Large intestine (tissue), 3 donors: Measurements from ENCODE around the gene CDCA3. TPM values are rescaled to one million over a fixed set of nuclear protein-coding genes. Genes with fewer than 3 reads are reported as not detected.

Source experiments
- DNase-seq, 2 donors: peaks; one replicate each; pipeline versions ENCODE4 v3.0.0 to v3.0.0-alpha.2; 2013
- H3K27ac ChIP-seq: one replicate; pipeline ENCODE4 v1.5.1; 2013; ENCODE audit warnings: low read length
- H3K27me3 ChIP-seq: 2 replicates; pipeline ENCODE4 v1.6.1; 2013; ENCODE audit warnings: low read length; ENCODE audit not compliant: control insufficient read depth, insufficient read depth
- H3K36me3 ChIP-seq: 2 replicates; pipeline ENCODE4 v1.6.1; 2013; ENCODE audit warnings: low read length; ENCODE audit not compliant: control insufficient read depth, insufficient read depth
- H3K4me1 ChIP-seq: one replicate; pipeline ENCODE4 v1.6.1; 2013; ENCODE audit warnings: low read length; ENCODE audit not compliant: control insufficient read depth, insufficient read depth
- H3K4me3 ChIP-seq: one replicate; pipeline ENCODE4 v1.5.1; 2013; ENCODE audit warnings: low read length
- H3K9me3 ChIP-seq: one replicate; pipeline ENCODE4 v1.6.1; 2013; ENCODE audit warnings: mild to moderate bottlenecking, low read depth, low read length, moderate library complexity; ENCODE audit not compliant: control insufficient read depth
- WGBS: methylation state at CpG from one replicate; pipeline ENCODE4 v1.1.5; 2013; ENCODE audit warnings: low lambda C conversion rate; ENCODE audit not compliant: insufficient coverage; 5-methylcytosine and 5-hydroxymethylcytosine counted together
- polyA plus RNA-seq: library from polyadenylated mRNA; unstranded; fragments of 120-200 nt; gene quantifications from one replicate; pipeline ENCODE4 v1.2.1, GENCODE V29; 2013

Gene CDCA3
- polyA plus RNA-seq, 1 donor: 29.1 TPM

DNA sequence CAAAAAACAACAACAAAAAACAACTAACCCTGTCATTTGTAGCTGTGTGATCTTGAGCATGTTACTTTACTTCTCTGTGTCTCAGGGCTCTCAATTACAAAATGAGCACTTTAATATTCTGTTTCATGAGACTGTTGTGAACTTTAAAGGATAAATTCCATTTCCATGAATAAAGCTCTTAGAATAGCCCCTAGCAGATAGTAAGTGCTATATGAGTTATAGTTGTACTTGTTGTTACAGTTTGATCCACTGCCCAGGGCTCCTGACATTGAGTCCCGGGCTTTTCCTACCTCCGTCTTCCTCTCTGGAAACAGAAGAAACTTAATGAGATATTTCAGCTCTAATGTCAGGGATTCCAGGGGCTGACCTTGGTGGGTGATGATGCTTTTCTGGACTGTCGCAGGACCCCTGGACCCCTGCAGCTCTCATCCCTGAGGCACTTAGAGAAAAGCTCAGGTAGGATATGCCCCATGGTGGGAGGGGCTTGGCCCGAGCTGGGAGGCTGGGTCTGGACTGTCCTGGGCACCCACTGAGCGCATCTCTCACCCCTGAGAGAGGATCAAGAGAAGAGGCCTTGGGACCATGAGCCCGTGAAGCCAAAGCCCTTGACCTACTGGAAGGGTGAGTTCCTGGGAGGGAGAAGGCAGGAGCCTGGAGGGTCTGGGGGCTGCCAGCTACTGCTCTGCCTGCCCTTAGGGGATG, 17.7 kb downstream of the CDCA3 start:
- no peak overlapping the region for H3K4me3 ChIP-seq
- no peaks in the 10 kb centered on the region for H3K27me3 ChIP-seq
- no peak for DNase-seq
- H3K9me3 ChIP-seq: no peaks in the 10 kb centered on the region
- peaks cover 44% of the 10 kb centered on the region for H3K36me3 ChIP-seq
- peaks cover 12% of the 10 kb centered on the region for H3K4me1 ChIP-seq
- WGBS: no CpG with 5 or more reads among the region's 6 CpGs
- H3K27ac ChIP-seq: peak overlapping the region; percentile 59

DNA sequence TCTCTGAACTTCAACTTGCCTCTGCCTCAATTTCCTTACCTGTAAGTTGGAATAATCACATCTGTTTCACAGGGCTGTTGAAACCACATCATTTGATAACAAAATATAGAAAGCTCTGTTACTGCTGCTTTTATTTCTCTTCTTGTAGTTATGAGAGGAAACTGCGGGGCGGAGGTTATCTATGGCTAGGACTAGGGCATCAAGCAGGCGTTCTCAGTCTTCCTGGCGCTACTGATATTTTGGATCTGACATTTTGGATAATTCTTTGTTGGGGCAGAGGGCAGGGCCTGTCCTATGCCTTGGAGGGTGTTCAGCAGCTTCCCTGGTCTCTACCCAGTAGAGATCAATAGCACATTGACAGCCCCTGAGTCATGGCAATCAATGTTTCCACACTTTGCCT, 19.0 kb downstream of the CDCA3 start:
- Histone ChIP-seq H3K4me3 (no peak overlapping the region), H3K27ac (no peak overlapping the region), H3K27me3 (no peaks in the 10 kb centered on the region), H3K9me3 (no peaks in the 10 kb centered on the region), H3K36me3 (peaks cover 32% of the 10 kb centered on the region), H3K4me1 (peaks cover 20% of the 10 kb centered on the region)
- no CpG with 5 or more reads among the region's 4 CpGs for WGBS
- no peak for DNase-seq

DNA sequence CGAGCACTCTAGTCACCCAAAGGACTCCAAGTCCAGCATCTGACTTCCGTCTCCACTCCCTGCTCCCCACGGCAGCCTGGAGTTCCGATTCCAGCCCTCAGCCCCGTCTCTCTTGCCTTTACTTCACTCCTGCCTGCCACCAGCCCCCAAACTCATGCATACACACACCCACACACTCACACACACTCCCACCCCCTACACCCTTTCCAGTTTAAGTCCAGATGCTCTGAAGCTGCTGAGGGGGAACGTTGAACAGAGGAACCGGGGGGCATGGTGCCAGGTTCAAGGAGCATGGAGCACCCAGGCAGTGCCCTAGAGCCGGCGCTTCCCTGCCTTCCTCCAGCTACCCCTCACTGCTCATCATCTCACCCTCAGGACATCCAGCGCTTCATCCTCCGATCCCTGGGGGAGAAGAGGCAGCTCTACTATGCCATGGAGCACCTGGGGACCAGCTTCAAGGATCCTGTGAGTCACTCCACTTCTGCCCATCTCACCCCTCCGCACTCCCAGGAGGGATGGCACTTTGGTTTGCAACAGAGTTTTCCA, 19.6 kb downstream of the CDCA3 start:
- Histone ChIP-seq H3K27ac (no peak overlapping the region), H3K36me3 (peaks cover 26% of the 10 kb centered on the region), H3K4me3 (no peak overlapping the region), H3K27me3 (no peaks in the 10 kb centered on the region), H3K4me1 (peaks cover 23% of the 10 kb centered on the region), H3K9me3 (no peaks in the 10 kb centered on the region)
- DNase-seq: no peak
- 80% methylated on average over 1 of the region's 12 CpGs for WGBS

DNA sequence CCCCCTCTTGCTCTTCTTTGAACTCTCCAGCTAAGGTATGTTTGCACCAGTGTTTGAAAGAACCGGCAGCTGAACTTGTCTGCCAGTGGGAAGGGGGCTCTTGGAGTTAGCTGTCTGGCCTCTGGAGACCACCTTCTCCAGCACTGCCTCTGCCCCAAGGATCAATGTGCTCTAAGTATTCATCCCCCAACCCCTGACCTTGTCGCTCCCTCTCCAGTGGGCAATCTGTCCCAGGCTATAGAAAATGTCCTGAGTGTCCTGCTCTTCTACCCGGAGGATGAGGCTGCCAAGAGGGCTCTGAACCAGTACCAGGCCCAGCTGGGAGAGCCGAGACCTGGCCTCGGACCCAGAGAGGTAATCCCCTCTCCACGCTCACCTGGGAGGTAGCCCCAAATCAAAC, 20.1 kb downstream of the CDCA3 start:
- Histone ChIP-seq H3K9me3 (no peaks in the 10 kb centered on the region), H3K27ac (no peak overlapping the region), H3K27me3 (no peaks in the 10 kb centered on the region), H3K4me3 (no peak overlapping the region), H3K4me1 (peaks cover 23% of the 10 kb centered on the region), H3K36me3 (peaks cover 23% of the 10 kb centered on the region)
- DNase-seq: no peak
- WGBS: 100% methylated on average over 1 of the region's 6 CpGs

DNA sequence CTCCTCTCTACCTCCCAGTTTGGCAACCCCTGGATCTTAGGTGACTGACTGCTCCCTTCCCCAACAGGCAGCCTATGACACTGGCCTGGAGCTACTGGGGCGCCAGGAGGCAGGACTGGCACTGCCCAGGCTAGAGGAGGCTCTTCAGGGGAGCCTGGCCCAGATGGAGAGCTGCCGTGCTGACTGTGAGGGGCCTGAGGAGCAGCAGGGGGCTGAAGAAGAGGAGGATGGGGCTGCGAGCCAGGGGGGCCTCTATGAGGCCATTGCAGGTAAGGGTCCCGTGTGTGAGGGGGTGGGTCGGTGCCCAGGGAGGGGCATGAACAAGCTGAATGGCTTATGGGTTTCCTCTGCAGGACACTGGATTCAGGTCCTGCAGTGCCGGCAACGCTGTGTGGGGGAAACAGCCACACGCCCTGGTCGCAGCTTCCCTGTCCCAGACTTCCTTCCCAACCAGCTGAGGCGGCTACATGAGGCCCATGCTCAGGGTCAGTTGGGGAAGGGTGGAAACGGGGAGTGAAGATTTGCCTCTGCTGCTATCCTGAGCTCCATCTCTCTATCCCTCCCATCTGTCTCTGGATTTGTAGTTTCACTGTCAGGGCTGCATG, 20.7 kb downstream of the CDCA3 start:
- Histone ChIP-seq H3K4me1 (peaks cover 23% of the 10 kb centered on the region), H3K9me3 (no peaks in the 10 kb centered on the region), H3K27ac (no peak overlapping the region), H3K27me3 (no peaks in the 10 kb centered on the region), H3K36me3 (peaks cover 23% of the 10 kb centered on the region), H3K4me3 (peak overlapping the region; percentile 97)
- no peak for DNase-seq
- no CpG with 5 or more reads among the region's 11 CpGs for WGBS

DNA sequence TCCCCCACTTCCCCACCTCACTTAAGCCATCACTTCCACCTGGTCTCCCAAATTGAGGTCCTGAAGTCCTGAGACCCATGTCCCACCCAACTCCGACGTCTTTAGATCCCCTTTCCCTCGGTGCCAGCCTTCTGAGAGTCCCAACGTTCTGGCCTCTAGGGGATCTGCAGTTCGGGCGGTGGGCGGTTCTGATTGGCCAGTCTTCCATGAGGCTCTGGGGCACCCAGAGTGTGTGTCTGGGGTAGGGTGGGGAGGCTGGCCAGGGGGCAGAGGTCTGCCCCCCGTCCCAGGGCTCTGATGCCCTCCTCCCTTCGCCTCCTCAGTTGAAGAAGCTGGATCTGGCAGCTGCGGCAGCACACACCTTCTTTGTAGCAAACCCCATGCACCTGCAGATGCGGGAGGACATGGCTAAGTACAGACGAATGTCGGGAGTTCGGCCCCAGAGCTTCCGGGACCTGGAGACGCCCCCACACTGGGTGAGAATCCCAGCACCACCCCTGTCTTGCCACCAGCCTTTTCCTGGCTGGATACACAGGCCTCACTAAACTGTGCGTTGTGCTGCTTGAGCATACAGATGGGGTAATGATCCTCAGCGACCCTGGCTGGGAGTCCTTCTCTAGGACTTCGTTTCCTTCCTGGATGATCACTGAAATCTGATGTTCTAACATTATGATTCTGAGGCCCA, 21.4 kb downstream of the CDCA3 start:
- Histone ChIP-seq H3K4me3 (peak overlapping the region; percentile 97), H3K27ac (peak overlapping the region; percentile 87), H3K27me3 (no peaks in the 10 kb centered on the region), H3K36me3 (peaks cover 23% of the 10 kb centered on the region), H3K9me3 (no peaks in the 10 kb centered on the region), H3K4me1 (peaks cover 25% of the 10 kb centered on the region)
- no peak for DNase-seq
- WGBS: 60% methylated on average over 2 of the region's 19 CpGs

DNA sequence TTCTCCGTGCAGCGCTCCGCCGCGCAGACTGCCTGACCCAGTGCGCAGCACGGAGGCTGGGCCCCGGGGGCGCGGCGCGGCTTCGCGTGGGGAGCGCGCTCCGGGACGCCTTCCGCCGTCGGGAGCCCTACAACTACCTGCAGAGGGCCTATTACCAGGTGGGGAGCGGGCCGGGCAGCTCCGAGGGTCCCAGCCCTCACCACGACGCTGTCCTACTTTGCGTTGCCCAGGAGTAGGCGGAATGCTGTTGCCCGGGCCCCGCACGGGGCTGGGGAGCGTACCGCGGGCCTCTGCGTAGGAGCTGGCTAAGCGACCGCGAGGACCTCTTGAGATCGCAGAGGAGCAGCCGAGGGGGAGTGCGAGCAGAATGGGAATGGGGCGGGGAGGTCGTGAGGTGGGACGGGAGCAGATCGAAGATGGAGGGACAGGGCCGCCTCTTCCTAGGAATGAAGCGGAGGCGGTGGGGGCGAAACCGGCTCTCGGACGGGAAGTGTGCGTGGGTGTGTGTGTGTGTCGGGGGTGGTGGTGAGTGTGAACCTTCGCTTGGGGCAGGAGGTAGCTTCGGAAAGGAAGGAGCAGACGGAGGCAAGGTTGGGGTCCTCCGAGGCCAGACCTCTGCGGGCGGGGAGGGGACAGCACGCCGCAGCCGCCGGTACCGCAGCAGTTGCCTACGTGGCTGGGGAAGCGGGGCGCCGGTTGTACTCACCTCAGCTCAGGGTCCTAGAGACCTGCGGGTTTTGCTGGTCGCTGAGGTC, 22.1 kb downstream of the CDCA3 start:
- no peaks in the 10 kb centered on the region for H3K9me3 ChIP-seq
- no CpG with 5 or more reads among the region's 71 CpGs for WGBS
- H3K4me3 ChIP-seq: peak overlapping the region; percentile 97
- H3K4me1 ChIP-seq: peaks cover 24% of the 10 kb centered on the region
- H3K27ac ChIP-seq: peak overlapping the region; percentile 87
- no peaks in the 10 kb centered on the region for H3K27me3 ChIP-seq
- peak; percentile 61 to 85 for DNase-seq
- peaks cover 23% of the 10 kb centered on the region for H3K36me3 ChIP-seq

DNA sequence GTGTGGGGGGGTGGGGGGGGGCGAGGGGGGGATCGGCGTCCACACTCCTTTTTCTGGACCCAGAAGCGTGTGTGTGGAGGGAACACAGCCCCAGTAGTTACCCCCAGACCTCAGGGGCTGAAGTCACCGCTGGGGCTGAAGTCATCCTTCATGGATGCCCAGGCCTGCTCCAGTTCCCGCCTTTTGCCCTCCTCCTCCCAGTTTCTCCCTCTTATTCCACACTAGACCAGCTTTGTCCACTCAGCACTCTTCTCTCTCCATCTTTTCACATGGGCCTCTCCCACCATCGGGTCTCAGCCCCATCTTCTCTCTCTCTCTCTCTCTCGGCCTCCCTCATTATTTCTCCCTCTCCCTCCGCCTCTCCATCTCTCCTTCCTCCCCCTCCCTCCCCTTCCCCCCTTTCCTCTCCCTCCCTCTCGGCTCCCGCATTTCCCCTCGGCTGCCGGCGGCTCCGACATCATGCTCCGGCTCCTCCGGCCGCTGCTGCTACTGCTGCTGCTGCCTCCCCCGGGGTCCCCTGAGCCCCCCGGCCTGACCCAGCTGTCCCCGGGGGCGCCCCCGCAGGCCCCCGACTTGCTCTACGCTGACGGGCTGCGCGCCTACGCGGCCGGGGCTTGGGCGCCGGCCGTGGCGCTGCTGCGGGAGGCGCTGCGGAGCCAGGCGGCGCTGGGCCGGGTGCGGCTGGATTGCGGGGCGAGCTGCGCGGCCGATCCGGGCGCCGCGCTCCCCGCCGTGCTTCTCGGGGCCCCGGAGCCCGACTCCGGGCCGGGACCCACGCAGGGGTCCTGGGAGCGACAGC, 22.9 kb downstream of the CDCA3 start, which contains the start of gene P3H3:
P3H3 (plus strand) TSS at position 426 of the 799 bp plus-strand sequence; CDS start at position 460, 34 bp downstream.
- peak in 1 of 2 donors; percentile 62 for DNase-seq
- Histone ChIP-seq H3K4me1 (peaks cover 21% of the 10 kb centered on the region), H3K36me3 (peaks cover 16% of the 10 kb centered on the region), H3K27me3 (peaks cover 2% of the 10 kb centered on the region), H3K4me3 (peak within 1 kb of the TSS; percentile 97), H3K9me3 (no peaks in the 10 kb centered on the region), H3K27ac (peak within 1 kb of the TSS; percentile 87)
- 0% methylated on average over 1 of the region's 60 CpGs for WGBS

DNA sequence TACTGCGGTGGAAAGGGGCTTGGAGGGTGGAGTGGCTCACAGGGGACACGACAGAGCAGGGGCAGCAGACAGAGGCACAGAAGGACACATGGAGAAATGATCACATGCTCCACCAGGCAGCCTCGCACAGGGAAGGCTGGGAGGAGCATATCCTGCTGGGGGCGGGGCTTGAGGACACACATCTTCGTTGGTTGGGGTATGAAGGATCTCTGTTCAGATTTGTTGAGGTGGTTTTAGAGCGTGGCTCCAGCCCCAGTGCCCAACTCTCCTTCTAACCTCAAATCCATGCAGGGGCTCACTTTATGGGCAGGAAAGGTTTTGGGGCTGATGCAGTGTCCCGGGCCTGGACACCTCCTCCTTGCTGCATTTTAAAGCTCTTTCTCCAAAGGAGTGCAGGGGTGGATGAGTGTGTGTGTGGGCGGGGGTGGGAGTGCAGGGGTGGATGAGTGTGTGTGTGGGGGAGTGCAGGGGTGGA, 23.6 kb downstream of the CDCA3 start:
- Histone ChIP-seq H3K36me3 (peaks cover 16% of the 10 kb centered on the region), H3K9me3 (no peaks in the 10 kb centered on the region), H3K27ac (no peak overlapping the region), H3K27me3 (peaks cover 7% of the 10 kb centered on the region), H3K4me1 (peaks cover 21% of the 10 kb centered on the region), H3K4me3 (no peak overlapping the region)
- no CpG with 5 or more reads among the region's 8 CpGs for WGBS
- peak; percentile 73 to 84 for DNase-seq
